SK-N-MC (cell line): ENCODE measurements around the gene ATP1A2.

Source experiments
- DNase-seq: peaks from one replicate; pipeline ENCODE4 v3.0.0-alpha.2; 2011; ENCODE audit warnings: low read depth, low spot score
- H3K27ac ChIP-seq: fragments of 200-600 bp; sonication (generic); 2 replicates; pipeline ENCODE4 v1.5.1; 2016; ENCODE audit warnings: mixed run types
- H3K36me3 ChIP-seq: fragments of 200-600 bp; sonication (generic); 2 replicates; pipeline ENCODE4 v1.6.1; 2017; ENCODE audit warnings: antibody characterized with exemption, low read length, mixed read lengths; ENCODE audit not compliant: insufficient read depth
- H3K4me3 ChIP-seq: fragments of 200-600 bp; sonication (generic); 2 replicates; pipeline ENCODE4 v1.5.1; 2016
- H3K9ac ChIP-seq: fragments of 200-600 bp; sonication (generic); 2 replicates; pipeline ENCODE4 v1.8.0; 2017; ENCODE audit warnings: mixed run types, mixed read lengths; ENCODE audit not compliant: insufficient read length
- H3K9me3 ChIP-seq: fragments of 200-600 bp; sonication (generic); 2 replicates; pipeline ENCODE4 v1.6.1; 2017; ENCODE audit warnings: low read depth, mild to moderate bottlenecking, antibody characterized with exemption, low read length, moderate library complexity, mixed read lengths
- EZH2 ChIP-seq: fragments of 200-600 bp; sonication (generic); IDR thresholded peaks from one replicate; pipeline ENCODE4 v1.6.1; 2017; ENCODE audit warnings: antibody characterized with exemption
- FOXP2 ChIP-seq: optimal IDR thresholded peaks from 2 replicates; pipeline ENCODE3; 2011; ENCODE audit warnings: mild to moderate bottlenecking, moderate library complexity; ENCODE audit not compliant: insufficient read depth; ENCODE audit errors: extremely low read length, control extremely low read depth
- POLR2AphosphoS5 ChIP-seq: IDR thresholded peaks from 2 replicates; pipeline ENCODE4 v1.6.1; 2012; ENCODE audit warnings: mild to moderate bottlenecking, low read depth, low read length, borderline replicate concordance

The ATP1A2 gene

DNA sequence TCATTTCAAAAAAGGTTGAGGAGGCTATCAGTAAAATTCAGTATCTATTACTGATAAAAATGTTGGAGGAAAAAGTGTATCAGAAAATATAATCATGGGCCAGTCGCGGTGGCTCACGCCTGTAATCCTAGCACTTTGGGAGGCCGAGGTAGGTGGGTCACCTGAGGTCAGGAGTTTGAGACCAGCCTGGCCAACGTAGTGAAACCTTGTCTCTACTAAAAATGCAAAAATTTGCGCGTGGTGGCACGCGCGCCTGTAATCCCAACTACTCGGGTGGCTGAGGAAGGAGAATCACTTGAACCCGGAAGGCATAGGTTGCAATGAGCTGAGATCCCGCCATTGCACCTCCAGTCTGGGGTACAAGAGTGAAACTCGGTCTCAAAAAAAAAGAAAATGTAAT is 30.5 kb downstream of the ATP1A2 start:
- Histone ChIP-seq H3K4me3 (no peak overlapping the region), H3K9ac (no peak overlapping the region), H3K36me3 (no peaks in the 10 kb centered on the region), H3K9me3 (no peaks in the 10 kb centered on the region), H3K27ac (no peak overlapping the region)
- no peak for DNase-seq
- TF ChIP-seq EZH2 (no peak), POLR2AphosphoS5 (no peak), FOXP2 (no peak)

DNA sequence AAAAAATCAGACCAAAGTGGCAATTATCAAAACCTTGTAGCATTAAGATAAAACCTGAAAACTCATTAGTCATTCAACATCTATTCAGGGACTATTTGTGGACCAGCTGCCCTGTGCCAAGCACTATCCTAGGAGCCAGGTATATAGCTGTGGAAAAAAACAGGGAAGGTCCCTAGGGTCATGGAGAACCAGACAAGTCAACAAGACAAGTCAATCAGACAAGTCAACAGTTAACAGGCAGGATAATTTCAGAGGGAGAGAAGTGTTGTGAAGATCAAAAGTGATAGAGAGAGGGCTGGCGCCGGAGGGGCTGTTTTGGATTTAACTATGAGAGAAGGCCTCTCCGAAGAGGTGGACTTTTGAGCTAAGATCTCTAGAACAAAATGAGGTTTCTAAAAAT is 32.6 kb downstream of the ATP1A2 start:
- DNase-seq, result no peak
- Histone ChIP-seq H3K36me3 (no peaks in the 10 kb centered on the region), H3K27ac (no peak overlapping the region), H3K9me3 (no peaks in the 10 kb centered on the region), H3K9ac (no peak overlapping the region), H3K4me3 (no peak overlapping the region)
- TF ChIP-seq POLR2AphosphoS5 (no peak), FOXP2 (no peak), EZH2 (no peak)

DNA sequence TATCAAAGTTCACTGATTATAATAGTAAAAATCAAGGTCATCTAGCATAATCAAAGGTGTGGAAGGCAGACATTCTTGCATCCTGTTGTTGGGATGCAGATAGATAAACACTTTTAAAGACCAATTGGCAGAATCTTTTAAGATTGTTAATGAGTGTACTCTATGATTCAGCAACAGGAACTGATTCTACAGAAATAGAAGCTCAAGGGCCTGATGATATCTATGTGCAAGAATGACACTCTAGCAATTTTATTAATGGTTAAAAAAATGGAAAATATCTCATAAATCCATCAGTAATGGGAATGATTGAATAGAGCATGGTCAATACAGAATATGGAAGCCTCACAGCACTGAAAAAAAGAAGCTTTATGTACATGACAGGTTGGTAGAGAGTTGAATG is 33.7 kb downstream of the ATP1A2 start:
- peak overlapping the region; percentile 22; the same call in 1 of the 2 replicates for H3K27ac ChIP-seq

GRCh38 chr1:160149716-160150115 is 34.2 kb downstream of the ATP1A2 start:
- no peak for DNase-seq
- Histone ChIP-seq H3K27ac (peak overlapping the region; percentile 22; the same call in 1 of the 2 replicates), H3K4me3 (no peak overlapping the region; the same call in 1 of the 2 replicates), H3K9me3 (no peaks in the 10 kb centered on the region), H3K9ac (no peak overlapping the region), H3K36me3 (no peaks in the 10 kb centered on the region)
- TF ChIP-seq EZH2 (no peak), POLR2AphosphoS5 (no peak), FOXP2 (no peak)

More for the DNA sequence above, 33.7 kb downstream of the ATP1A2 start:
- DNase-seq, result no peak
- Histone ChIP-seq H3K36me3 (no peaks in the 10 kb centered on the region), H3K9me3 (no peaks in the 10 kb centered on the region), H3K4me3 (no peak overlapping the region; the same call in 1 of the 2 replicates), H3K9ac (no peak overlapping the region)
- no peak for TF ChIP-seq POLR2AphosphoS5
- no peak for TF ChIP-seq EZH2
- no peak for TF ChIP-seq FOXP2

- TF ChIP-seq FOXP2 (no peak), POLR2AphosphoS5 (no peak), EZH2 (no peak)
- Histone ChIP-seq H3K4me3 (no peak within 1 kb of the TSS), H3K9me3 (no peaks in the 10 kb centered on the region)
Observed at GRCh38 chr1:160151303-160151702, 35.7 kb downstream of the ATP1A2 start, which contains the start of gene ATP1A4. Gene ATP1A4, plus strand, starts transcription at chr1:160151603. Its CDS starts 438 bp downstream, at chr1:160152041.

DNA sequence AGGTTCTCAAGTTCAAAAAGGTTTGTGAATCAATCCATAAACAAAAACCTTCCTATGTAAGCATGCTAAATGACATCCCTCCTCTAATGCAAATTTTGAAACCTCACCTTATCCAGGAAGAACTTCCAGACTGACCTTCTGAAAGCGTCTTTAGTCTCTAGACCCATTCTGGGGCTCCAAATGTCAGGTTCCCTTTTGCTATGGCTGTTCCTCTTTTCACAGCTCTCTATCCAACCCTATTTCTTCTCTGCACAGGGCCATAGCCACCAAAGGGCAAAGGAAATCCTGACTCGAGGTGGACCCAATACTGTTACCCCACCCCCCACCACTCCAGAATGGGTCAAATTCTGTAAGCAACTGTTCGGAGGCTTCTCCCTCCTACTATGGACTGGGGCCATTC is 39.2 kb downstream of the ATP1A2 start:
- TF ChIP-seq POLR2AphosphoS5 (no peak), EZH2 (no peak), FOXP2 (no peak)
- no peak overlapping the region for H3K9ac ChIP-seq
- H3K36me3 ChIP-seq, result no peaks in the 10 kb centered on the region

More at GRCh38 chr1:160151303-160151702, 35.7 kb downstream of the ATP1A2 start, which contains the start of gene ATP1A4:
- Histone ChIP-seq H3K27ac (no peak within 1 kb of the TSS), H3K9ac (no peak within 1 kb of the TSS), H3K36me3 (no peaks in the 10 kb centered on the region)
- no peak for DNase-seq

GRCh38 chr1:160156361-160156760 is 40.8 kb downstream of the ATP1A2 start:
- TF ChIP-seq POLR2AphosphoS5 (no peak), EZH2 (no peak), FOXP2 (no peak)
- Histone ChIP-seq H3K9me3 (no peaks in the 10 kb centered on the region), H3K27ac (no peak overlapping the region), H3K36me3 (no peaks in the 10 kb centered on the region), H3K9ac (no peak overlapping the region), H3K4me3 (no peak overlapping the region)
- DNase-seq, result no peak

More for the DNA sequence above, 39.2 kb downstream of the ATP1A2 start:
- Histone ChIP-seq H3K9me3 (no peaks in the 10 kb centered on the region), H3K27ac (no peak overlapping the region), H3K4me3 (no peak overlapping the region)
- DNase-seq, result no peak

DNA sequence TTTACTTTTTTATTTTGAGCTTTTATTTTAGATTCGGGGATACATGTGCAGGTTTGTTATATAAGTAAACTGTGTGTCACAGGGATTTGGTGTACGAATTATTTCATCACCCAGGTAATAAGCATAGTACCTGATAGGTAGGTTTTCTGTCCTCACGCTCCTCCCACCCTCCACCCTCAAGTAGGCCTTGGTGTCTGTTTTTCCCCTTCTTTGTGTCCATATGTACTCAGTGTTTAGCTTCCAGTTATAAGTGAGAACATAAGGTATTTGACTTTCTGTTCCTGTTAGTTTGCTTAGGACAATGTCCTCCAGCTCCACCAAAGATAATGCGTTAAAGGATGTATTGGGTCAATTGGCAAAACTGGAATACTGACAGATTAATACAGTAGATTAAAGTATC is 41.6 kb downstream of the ATP1A2 start:
- H3K9me3 ChIP-seq, result no peaks in the 10 kb centered on the region
- H3K4me3 ChIP-seq, result no peak overlapping the region
- TF ChIP-seq EZH2 (no peak), POLR2AphosphoS5 (no peak), FOXP2 (no peak)
- H3K36me3 ChIP-seq, result no peaks in the 10 kb centered on the region
- H3K27ac ChIP-seq, result no peak overlapping the region
- H3K9ac ChIP-seq, result no peak overlapping the region
- no peak for DNase-seq

- no peak overlapping the region for H3K4me3 ChIP-seq
- no peak for DNase-seq
- TF ChIP-seq EZH2 (no peak), FOXP2 (no peak)
- no peak overlapping the region for H3K9ac ChIP-seq
- H3K9me3 ChIP-seq, result no peaks in the 10 kb centered on the region
- no peaks in the 10 kb centered on the region for H3K36me3 ChIP-seq
- no peak overlapping the region for H3K27ac ChIP-seq
Observed at GRCh38 chr1:160158031-160158430, 42.5 kb downstream of the ATP1A2 start.
